B cell (primary cell): ENCODE results near the gene PRCC. TPM values are rescaled to one million over a fixed set of nuclear protein-coding genes. Genes with fewer than 3 reads are reported as not detected.

Experiments used
- ATAC-seq: fragments of 200-7000 bp; cut with Tn5 transposase; one replicate; pipeline ENCODE4 v1.10.0; 2021; ENCODE audit warnings: low read depth, mild to moderate bottlenecking, moderate number of reproducible peaks, moderate library complexity
- CTCF ChIA-PET: fragments of 350-600 bp; sonication (Branson Sonifier 250); formaldehyde crosslinking; loops from one replicate; lab custom pipeline; 2021; ENCODE audit warnings: antibody characterized with exemption, inconsistent platforms; lab: Charles Lee
- POLR2A ChIA-PET: fragments of 350-600 bp; sonication (Branson Sonifier 250); formaldehyde crosslinking; loops from one replicate; lab custom pipeline; 2021; ENCODE audit warnings: antibody characterized with exemption; lab: Charles Lee
- DNase-seq: peaks from one replicate; pipeline ENCODE4 v3.0.0; 2013
- H2AFZ ChIP-seq: 2 replicates; pipeline ENCODE4 v1.6.1; 2012; ENCODE audit warnings: mild to moderate bottlenecking, low read depth, low read length; ENCODE audit not compliant: insufficient read depth, poor library complexity, severe bottlenecking
- H3K27ac ChIP-seq, 2 donors: 1 replicate in 1 of 2; 2 replicates in 1 of 2; pipeline ENCODE4 v1.5.1; 2012 to 2013; ENCODE audit warnings: low read length in 2 of 2, mild to moderate bottlenecking in 2 of 2, moderate library complexity in 1 of 2
- H3K27me3 ChIP-seq, 4 experiments: fragments of 200-600 bp in 1 of 4; sonication (generic) in 1 of 4; replicated peaks in 1 of 4; 1 replicate in 2 of 4; 2 replicates in 2 of 4; pipeline versions ENCODE4 v1.6.1 to v1.7.0; 2013 to 2016; ENCODE audit warnings: low read length in 3 of 4, mild to moderate bottlenecking in 2 of 4, mixed read lengths in 1 of 4, moderate library complexity in 1 of 4; ENCODE audit not compliant: insufficient read depth in 4 of 4, control insufficient read depth in 3 of 4; ENCODE audit errors: control extremely low read depth in 1 of 4
- H3K36me3 ChIP-seq, 2 experiments: replicated peaks in 1 of 2; 1 replicate in 1 of 2; 2 replicates in 1 of 2; pipeline versions ENCODE4 v1.6.1 to v1.7.1; 2013; ENCODE audit warnings: low read length in 1 of 2; ENCODE audit not compliant: insufficient read depth in 2 of 2, control insufficient read depth in 1 of 2; ENCODE audit errors: control extremely low read depth in 1 of 2, extremely low read depth in 1 of 2
- H3K4me1 ChIP-seq, 2 donors: fragments of 200-600 bp in 1 of 2; sonication (generic) in 1 of 2; 1 replicate in 1 of 2; 2 replicates in 1 of 2; pipeline versions ENCODE4 v1.5.1 to v1.6.1; 2013 to 2017; ENCODE audit warnings: low read length in 2 of 2; ENCODE audit not compliant: control insufficient read depth in 2 of 2, insufficient read depth in 2 of 2
- H3K4me2 ChIP-seq: replicated peaks from 2 replicates; pipeline ENCODE3; 2012; ENCODE audit warnings: mild to moderate bottlenecking, low read depth, low read length; ENCODE audit not compliant: poor library complexity, severe bottlenecking
- H3K4me3 ChIP-seq, 5 experiments: fragments of 200-600 bp in 1 of 5; sonication (generic) in 1 of 5; 1 replicate in 3 of 5; 2 replicates in 2 of 5; pipeline versions ENCODE4 v1.5.1 to v1.7.0; 2011 to 2016; ENCODE audit warnings: low read length in 4 of 5, mild to moderate bottlenecking in 4 of 5, low read depth in 2 of 5, control low read depth in 1 of 5, moderate library complexity in 1 of 5; ENCODE audit not compliant: insufficient read depth in 1 of 5; ENCODE audit errors: control extremely low read depth in 1 of 5, extremely low read depth in 1 of 5
- H3K79me2 ChIP-seq: fragments of 200-600 bp; sonication (generic); one replicate; pipeline ENCODE4 v1.6.0; 2016; ENCODE audit warnings: low read length; ENCODE audit not compliant: control insufficient read depth, insufficient read depth
- H3K9ac ChIP-seq: fragments of 200-600 bp; sonication (generic); 2 replicates; pipeline ENCODE4 v1.6.1; 2017; ENCODE audit warnings: mild to moderate bottlenecking, low read length, moderate library complexity
- H3K9me3 ChIP-seq, 3 donors: one replicate each; pipeline versions ENCODE4 v1.6.1 to v1.7.1; 2013; ENCODE audit warnings: low read length in 2 of 3; ENCODE audit not compliant: control insufficient read depth in 2 of 3, insufficient read depth in 1 of 3; ENCODE audit errors: control extremely low read depth in 1 of 3
- H4K20me1 ChIP-seq: 2 replicates; pipeline ENCODE4 v1.6.0; 2012; ENCODE audit warnings: mild to moderate bottlenecking, low read length; ENCODE audit not compliant: insufficient read depth, control insufficient read depth, poor library complexity, severe bottlenecking
- H3K27ac Mint-ChIP-seq: one replicate; pipeline ENCODE4 v1.8.0; 2021; ENCODE audit warnings: mixed read lengths
- H3K27me3 Mint-ChIP-seq: one replicate; pipeline ENCODE4 v1.8.0; 2021; ENCODE audit warnings: mixed read lengths
- H3K4me1 Mint-ChIP-seq: one replicate; pipeline ENCODE4 v1.8.0; 2021; ENCODE audit warnings: mixed read lengths
- H3K4me3 Mint-ChIP-seq: one replicate; pipeline ENCODE4 v1.8.0; 2021; ENCODE audit warnings: mixed read lengths
- H3K9me3 Mint-ChIP-seq: one replicate; pipeline ENCODE4 v1.8.0; 2022; ENCODE audit warnings: mixed read lengths; ENCODE audit not compliant: insufficient read depth
- EZH2 ChIP-seq: IDR thresholded peaks from 2 replicates; pipeline ENCODE4 v1.6.1; 2012; ENCODE audit warnings: borderline replicate concordance, low read depth, mild to moderate bottlenecking, moderate library complexity, low read length; ENCODE audit not compliant: insufficient read depth, poor library complexity, severe bottlenecking
- WGBS: methylation state at CpG from one replicate; pipeline ENCODE4 v1.1.5; 2013; ENCODE audit warnings: missing lambda C conversion rate; ENCODE audit not compliant: insufficient coverage; 5-methylcytosine and 5-hydroxymethylcytosine counted together
- intact Hi-C: fragments of 100-400 bp; cut with micrococcal nuclease; formaldehyde crosslinking; loops from one replicate; pipeline ENCODE4 v1.10.0; 2022
- polyA plus RNA-seq: library from polyadenylated mRNA; depleted of rRNA; stranded (reverse); fragments of >200 nt; gene quantifications from 2 replicates; pipeline ENCODE4 v1.2.3, GENCODE V29; 2012
- total RNA-seq, 2 donors: library from RNA; stranded (reverse); fragments of 120-200 nt in 1 of 2; gene quantifications; 1 replicate in 1 of 2; 2 replicates in 1 of 2; pipeline versions ENCODE4 v1.2.3 to v1.2.4, GENCODE V29; 2013 to 2022
- TF ChIP-seq, protein P1 (sequence below): fragments of 200-600 bp; IDR thresholded peaks from one replicate; pipeline ENCODE4 v1.8.0; 2022; ENCODE audit warnings: antibody characterized with exemption, mild to moderate bottlenecking

The PRCC gene
- total and polyA plus RNA-seq, 2 donors (not counting 1 experiment from before 2014, with no cell fraction given), result 55.7 to 83.4 TPM

DNA sequence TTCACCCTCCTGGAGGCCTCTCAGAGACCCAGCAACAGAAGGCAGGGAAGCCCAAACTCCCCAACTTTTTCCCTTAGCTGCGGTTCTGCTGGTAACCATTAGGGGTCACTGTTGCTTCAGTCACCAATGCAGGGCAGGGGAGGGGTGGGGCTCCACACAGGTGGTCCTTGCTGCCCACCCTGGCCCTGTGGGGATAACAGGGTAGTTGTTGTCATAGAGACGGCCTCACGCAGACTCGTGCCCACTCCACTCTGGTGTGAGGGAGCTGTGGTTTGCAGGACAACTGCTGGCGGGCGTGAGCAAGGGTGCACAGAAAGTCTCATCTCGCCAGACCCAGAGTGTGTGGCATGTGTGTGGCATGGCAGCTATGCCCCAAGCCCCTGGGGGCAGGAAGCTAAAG lies 71.6 kb downstream of the PRCC start:
- H3K27ac ChIP-seq, result no peak overlapping the region
- DNase-seq (peak; percentile 60), ATAC-seq (peak; percentile 56)
- H3K36me3 ChIP-seq, result no peaks in the 10 kb centered on the region
- no peak overlapping the region for H3K9ac ChIP-seq
- H4K20me1 ChIP-seq, result no peaks in the 10 kb centered on the region
- Mint-ChIP-seq H3K4me1 (peaks cover 1% of the 10 kb centered on the region), H3K9me3 (no peaks in the 10 kb centered on the region), H3K27ac (no peak overlapping the region), H3K27me3 (peaks cover 71% of the 10 kb centered on the region), H3K4me3 (no peak overlapping the region)
- CTCF ChIA-PET, result interaction anchor here (0.9 to 3.6 kb wide), 10 partner anchors 8 to 150 kb away, joined by 3 to 26 read pairs (median 4); partner anchors contain the start of gene NTRK1
- no peak for TF ChIP-seq EZH2
- TF ChIP-seq, protein P1, sequence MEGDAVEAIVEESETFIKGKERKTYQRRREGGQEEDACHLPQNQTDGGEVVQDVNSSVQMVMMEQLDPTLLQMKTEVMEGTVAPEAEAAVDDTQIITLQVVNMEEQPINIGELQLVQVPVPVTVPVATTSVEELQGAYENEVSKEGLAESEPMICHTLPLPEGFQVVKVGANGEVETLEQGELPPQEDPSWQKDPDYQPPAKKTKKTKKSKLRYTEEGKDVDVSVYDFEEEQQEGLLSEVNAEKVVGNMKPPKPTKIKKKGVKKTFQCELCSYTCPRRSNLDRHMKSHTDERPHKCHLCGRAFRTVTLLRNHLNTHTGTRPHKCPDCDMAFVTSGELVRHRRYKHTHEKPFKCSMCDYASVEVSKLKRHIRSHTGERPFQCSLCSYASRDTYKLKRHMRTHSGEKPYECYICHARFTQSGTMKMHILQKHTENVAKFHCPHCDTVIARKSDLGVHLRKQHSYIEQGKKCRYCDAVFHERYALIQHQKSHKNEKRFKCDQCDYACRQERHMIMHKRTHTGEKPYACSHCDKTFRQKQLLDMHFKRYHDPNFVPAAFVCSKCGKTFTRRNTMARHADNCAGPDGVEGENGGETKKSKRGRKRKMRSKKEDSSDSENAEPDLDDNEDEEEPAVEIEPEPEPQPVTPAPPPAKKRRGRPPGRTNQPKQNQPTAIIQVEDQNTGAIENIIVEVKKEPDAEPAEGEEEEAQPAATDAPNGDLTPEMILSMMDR, result peak; percentile 85
- no peak overlapping the region for H2AFZ ChIP-seq
- peaks cover 0 to 3% (median 0%) of the 10 kb centered on the region in 3 donors for H3K9me3 ChIP-seq
- 36% methylated on average over 7 of the region's 7 CpGs for WGBS
- intact Hi-C loops, result loop anchor here (1.0 kb wide), 1 partner anchor 51 kb away; no protein-coding TSS in a partner anchor
- POLR2A ChIA-PET, result no interaction called here
- H3K4me3 ChIP-seq, result no peak overlapping the region
- H3K4me2 ChIP-seq, result no peak overlapping the region
- H3K4me1 ChIP-seq, result no peaks in the 10 kb centered on the region
- H3K79me2 ChIP-seq, result no peaks in the 10 kb centered on the region
- H3K27me3 ChIP-seq, result peaks cover 0 to 43% (median 13%) of the 10 kb centered on the region in 4 experiments

DNA sequence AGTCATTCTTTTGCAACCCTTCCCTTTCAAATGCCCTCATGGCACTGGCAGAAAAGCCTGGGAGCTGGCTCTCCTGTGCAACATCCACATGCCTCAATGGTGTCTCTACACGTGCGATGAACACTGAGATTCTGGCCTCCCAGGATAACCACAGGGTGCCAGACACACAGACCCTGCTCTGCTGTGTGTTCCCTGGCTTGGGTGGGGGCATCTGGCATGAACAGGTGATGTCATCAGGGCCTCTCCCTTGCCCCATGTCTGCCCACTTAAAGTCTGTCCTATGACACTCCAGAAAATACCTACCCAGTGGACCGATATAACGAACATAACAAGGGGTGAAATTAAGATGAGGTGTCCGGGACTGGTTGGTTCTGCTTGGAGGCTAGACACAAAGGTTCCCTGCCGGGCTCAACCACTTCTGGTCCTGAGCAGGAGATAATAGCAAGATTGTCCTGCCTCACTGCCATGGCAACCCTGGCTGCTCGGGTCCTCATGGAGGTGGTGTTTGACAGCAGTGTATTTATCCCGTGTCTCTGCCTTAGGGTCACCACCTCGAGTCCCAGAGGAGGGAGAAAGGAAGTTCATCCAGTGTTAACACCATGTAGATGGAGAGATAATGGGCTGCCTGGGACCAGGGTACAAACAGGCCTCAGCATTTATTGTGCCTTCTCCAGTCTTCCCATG lies 72.2 kb downstream of the PRCC start:
- ChIA-PET POLR2A (no interaction called here), CTCF (interaction anchor here (0.9 to 3.6 kb wide), 7 partner anchors 9 to 113 kb away, joined by 3 to 26 read pairs (median 4); partner anchors contain the start of gene NTRK1)
- no peaks in the 10 kb centered on the region for H3K9me3 Mint-ChIP-seq
- Histone ChIP-seq H3K4me3 (no peak overlapping the region), H3K27me3 (peaks cover 0 to 49% (median 16%) of the 10 kb centered on the region in 4 experiments), H4K20me1 (no peaks in the 10 kb centered on the region), H3K36me3 (no peaks in the 10 kb centered on the region), H3K4me1 (peaks cover 0 to 2% of the 10 kb centered on the region in 2 donors), H3K27ac (no peak overlapping the region), H3K79me2 (no peaks in the 10 kb centered on the region), H3K4me2 (no peak overlapping the region), H2AFZ (no peak overlapping the region), H3K9ac (no peak overlapping the region), H3K9me3 (peaks cover 0 to 3% (median 0%) of the 10 kb centered on the region in 3 donors)
- peaks cover 3% of the 10 kb centered on the region for H3K4me1 Mint-ChIP-seq
- no peak overlapping the region for H3K4me3 Mint-ChIP-seq
- TF ChIP-seq, protein P1, result no peak
- TF ChIP-seq EZH2, result no peak
- no peak overlapping the region for H3K27ac Mint-ChIP-seq
- 31% methylated on average over 6 of the region's 9 CpGs for WGBS
- intact Hi-C loops, result loop anchor here (1.0 kb wide), 1 partner anchor 51 kb away; no protein-coding TSS in a partner anchor
- DNase-seq (no peak), ATAC-seq (no peak)
- H3K27me3 Mint-ChIP-seq, result peaks cover 72% of the 10 kb centered on the region
